ENCODE data around the gene MYO1F. TPM values are rescaled to one million over a fixed set of nuclear protein-coding genes. Genes with fewer than 3 reads are reported as not detected.

MYO1F gene
- total and polyA plus RNA-seq, 2 donors (not counting 1 experiment from before 2014, with no cell fraction given) = 76.3 to 126 TPM

- H3K4me3 Mint-ChIP-seq = no peak overlapping the region
- Histone ChIP-seq H3K4me3 (ENCODE audit: control extremely low read depth in 1 of 5, extremely low read depth in 1 of 5, insufficient read depth in 1 of 5, low read depth in 2 of 5, low read length in 4 of 5) (no peak overlapping the region), H3K9me3 (ENCODE audit: control extremely low read depth in 1 of 3, control insufficient read depth in 2 of 3, insufficient read depth in 1 of 3, low read length in 2 of 3) (peaks cover 0 to 57% (median 9%) of the 10 kb centered on the region in 3 donors), H3K4me1 (ENCODE audit: control insufficient read depth in 2 of 2, insufficient read depth in 2 of 2, low read length in 2 of 2) (peaks cover 17% of the 10 kb centered on the region in 2 donors), H3K27me3 (replicated peaks in 1 of 4; ENCODE audit: control extremely low read depth in 1 of 4, control insufficient read depth in 3 of 4, insufficient read depth in 4 of 4, low read length in 3 of 4) (peaks cover 0 to 31% (median 17%) of the 10 kb centered on the region in 4 experiments), H3K79me2 (ENCODE audit: control insufficient read depth, insufficient read depth, low read length) (no peaks in the 10 kb centered on the region), H3K9ac (ENCODE audit: low read length) (no peak overlapping the region), H3K27ac (ENCODE audit: low read length in 2 of 2) (no peak overlapping the region), H2AFZ (ENCODE audit: insufficient read depth, low read depth, low read length, poor library complexity, severe bottlenecking) (no peak overlapping the region), H3K4me2 (replicated peaks; ENCODE audit: low read depth, low read length, poor library complexity, severe bottlenecking) (no peak overlapping the region), H4K20me1 (ENCODE audit: control insufficient read depth, insufficient read depth, low read length, poor library complexity, severe bottlenecking) (no peaks in the 10 kb centered on the region), H3K36me3 (replicated peaks in 1 of 2; ENCODE audit: control extremely low read depth in 1 of 2, control insufficient read depth in 1 of 2, extremely low read depth in 1 of 2, insufficient read depth in 2 of 2, low read length in 1 of 2) (no peaks in the 10 kb centered on the region)
- intact Hi-C loops (cut with micrococcal nuclease) = no loop called here
- H3K4me1 Mint-ChIP-seq = peaks cover 15% of the 10 kb centered on the region
- CTCF ChIA-PET = interaction anchor here (1.4 kb wide), 1 partner anchor 16 kb away, joined by 11 read pairs; no protein-coding TSS in a partner anchor
- POLR2A ChIA-PET = no interaction called here
- H3K27ac Mint-ChIP-seq = no peak overlapping the region
- DNase-seq (no peak), ATAC-seq (ENCODE audit: low read depth) (no peak)
- WGBS (ENCODE audit: insufficient coverage) = 87% methylated on average over 14 of the region's 15 CpGs
- TF ChIP-seq CTCF (IDR thresholded peaks at IDR 0.05) = no peak
- TF ChIP-seq EZH2 (IDR thresholded peaks at IDR 0.05; ENCODE audit: borderline replicate concordance, insufficient read depth, low read depth, low read length, poor library complexity, severe bottlenecking) = no peak
- peaks cover 8% of the 10 kb centered on the region for H3K9me3 Mint-ChIP-seq (ENCODE audit: insufficient read depth)
- H3K27me3 Mint-ChIP-seq = peaks cover 30% of the 10 kb centered on the region
Measured at GRCh38 chr19:8595651-8596050, 18.4 kb upstream of the MYO1F start.

GRCh38 chr19:8593931-8594330 is 16.7 kb upstream of the MYO1F start:
- H3K4me1 ChIP-seq (ENCODE audit: control insufficient read depth in 2 of 2, insufficient read depth in 2 of 2, low read length in 2 of 2) = peaks cover 17% of the 10 kb centered on the region in 2 donors
- ATAC-seq (ENCODE audit: low read depth) (no peak), DNase-seq (no peak)
- intact Hi-C loops (cut with micrococcal nuclease) = no loop called here
- Mint-ChIP-seq H3K27me3 (peaks cover 30% of the 10 kb centered on the region), H3K4me1 (peaks cover 15% of the 10 kb centered on the region), H3K27ac (peak overlapping the region; percentile 50), H3K9me3 (ENCODE audit: insufficient read depth) (peaks cover 8% of the 10 kb centered on the region), H3K4me3 (peak overlapping the region; percentile 30)
- H3K36me3 ChIP-seq (replicated peaks in 1 of 2; ENCODE audit: control extremely low read depth in 1 of 2, control insufficient read depth in 1 of 2, extremely low read depth in 1 of 2, insufficient read depth in 2 of 2, low read length in 1 of 2) = no peaks in the 10 kb centered on the region
- H3K9me3 ChIP-seq (ENCODE audit: control extremely low read depth in 1 of 3, control insufficient read depth in 2 of 3, insufficient read depth in 1 of 3, low read length in 2 of 3) = peaks cover 0 to 57% (median 9%) of the 10 kb centered on the region in 3 donors
- H3K27ac ChIP-seq (ENCODE audit: low read length in 2 of 2) = no peak overlapping the region
- H3K9ac ChIP-seq (ENCODE audit: low read length) = no peak overlapping the region
- no peaks in the 10 kb centered on the region for H4K20me1 ChIP-seq (ENCODE audit: control insufficient read depth, insufficient read depth, low read length, poor library complexity, severe bottlenecking)
- WGBS (ENCODE audit: insufficient coverage) = 100% methylated on average over 2 of the region's 2 CpGs
- no peak overlapping the region for H2AFZ ChIP-seq (ENCODE audit: insufficient read depth, low read depth, low read length, poor library complexity, severe bottlenecking)
- no peaks in the 10 kb centered on the region for H3K79me2 ChIP-seq (ENCODE audit: control insufficient read depth, insufficient read depth, low read length)
- peaks cover 0 to 31% (median 17%) of the 10 kb centered on the region in 4 experiments for H3K27me3 ChIP-seq (replicated peaks in 1 of 4; ENCODE audit: control extremely low read depth in 1 of 4, control insufficient read depth in 3 of 4, insufficient read depth in 4 of 4, low read length in 3 of 4)
- no peak overlapping the region for H3K4me2 ChIP-seq (replicated peaks; ENCODE audit: low read depth, low read length, poor library complexity, severe bottlenecking)
- H3K4me3 ChIP-seq (ENCODE audit: control extremely low read depth in 1 of 5, extremely low read depth in 1 of 5, insufficient read depth in 1 of 5, low read depth in 2 of 5, low read length in 4 of 5) = no peak overlapping the region
- ChIA-PET CTCF (interaction anchor here (1.1 to 1.7 kb wide), 4 partner anchors 13 to 48 kb away, joined by 4 to 11 read pairs (median 8); no protein-coding TSS in a partner anchor), POLR2A (no interaction called here)
- TF ChIP-seq CTCF (IDR thresholded peaks at IDR 0.05) (no peak), EZH2 (IDR thresholded peaks at IDR 0.05; ENCODE audit: borderline replicate concordance, insufficient read depth, low read depth, low read length, poor library complexity, severe bottlenecking) (no peak)

Data from B cell (primary cell).